ENCODE data around the gene PIP5K1A.
"Not testable (repeated sequence)": the region's sequence is repeated elsewhere in the genome, so short reads cannot be mapped to it uniquely, and the experiment has no call there.

Gene PIP5K1A

GRCh38 chr1:151255381-151255780, 57.0 kb downstream of the PIP5K1A start:
- TF ChIP-seq, protein P1, sequence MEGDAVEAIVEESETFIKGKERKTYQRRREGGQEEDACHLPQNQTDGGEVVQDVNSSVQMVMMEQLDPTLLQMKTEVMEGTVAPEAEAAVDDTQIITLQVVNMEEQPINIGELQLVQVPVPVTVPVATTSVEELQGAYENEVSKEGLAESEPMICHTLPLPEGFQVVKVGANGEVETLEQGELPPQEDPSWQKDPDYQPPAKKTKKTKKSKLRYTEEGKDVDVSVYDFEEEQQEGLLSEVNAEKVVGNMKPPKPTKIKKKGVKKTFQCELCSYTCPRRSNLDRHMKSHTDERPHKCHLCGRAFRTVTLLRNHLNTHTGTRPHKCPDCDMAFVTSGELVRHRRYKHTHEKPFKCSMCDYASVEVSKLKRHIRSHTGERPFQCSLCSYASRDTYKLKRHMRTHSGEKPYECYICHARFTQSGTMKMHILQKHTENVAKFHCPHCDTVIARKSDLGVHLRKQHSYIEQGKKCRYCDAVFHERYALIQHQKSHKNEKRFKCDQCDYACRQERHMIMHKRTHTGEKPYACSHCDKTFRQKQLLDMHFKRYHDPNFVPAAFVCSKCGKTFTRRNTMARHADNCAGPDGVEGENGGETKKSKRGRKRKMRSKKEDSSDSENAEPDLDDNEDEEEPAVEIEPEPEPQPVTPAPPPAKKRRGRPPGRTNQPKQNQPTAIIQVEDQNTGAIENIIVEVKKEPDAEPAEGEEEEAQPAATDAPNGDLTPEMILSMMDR (conservative IDR thresholded peaks at IDR 0.05; ENCODE audit: low read depth, low read length) = no peak
- H3K4me3 ChIP-seq (ENCODE audit: low read length) = peak overlapping the region; percentile 98
- no peak for DNase-seq (ENCODE audit: low read depth)

DNA sequence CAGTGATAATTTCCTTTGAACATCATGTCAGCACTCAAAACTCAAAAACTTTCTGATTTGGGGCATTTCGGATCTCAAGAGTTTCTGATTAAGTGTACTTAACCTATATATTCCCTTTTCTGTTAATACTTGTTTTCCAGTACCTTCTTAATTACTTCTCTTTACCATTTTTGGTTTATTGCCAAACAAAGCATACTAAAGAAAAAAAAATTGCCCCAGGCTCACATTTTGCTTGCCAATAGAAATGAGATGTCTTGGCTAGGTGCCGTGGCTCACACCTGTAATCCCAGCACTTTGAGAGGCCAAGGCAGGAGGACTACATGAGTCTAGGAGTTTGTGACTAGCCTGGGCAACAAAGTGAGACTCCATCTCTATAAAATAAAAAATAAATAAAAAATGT, 61.0 kb downstream of the PIP5K1A start:
- DNase-seq (ENCODE audit: low read depth) = no peak
- no peak overlapping the region for H3K4me3 ChIP-seq (ENCODE audit: low read length)
- TF ChIP-seq, protein P1 (conservative IDR thresholded peaks at IDR 0.05; ENCODE audit: low read depth, low read length) = no peak

DNA sequence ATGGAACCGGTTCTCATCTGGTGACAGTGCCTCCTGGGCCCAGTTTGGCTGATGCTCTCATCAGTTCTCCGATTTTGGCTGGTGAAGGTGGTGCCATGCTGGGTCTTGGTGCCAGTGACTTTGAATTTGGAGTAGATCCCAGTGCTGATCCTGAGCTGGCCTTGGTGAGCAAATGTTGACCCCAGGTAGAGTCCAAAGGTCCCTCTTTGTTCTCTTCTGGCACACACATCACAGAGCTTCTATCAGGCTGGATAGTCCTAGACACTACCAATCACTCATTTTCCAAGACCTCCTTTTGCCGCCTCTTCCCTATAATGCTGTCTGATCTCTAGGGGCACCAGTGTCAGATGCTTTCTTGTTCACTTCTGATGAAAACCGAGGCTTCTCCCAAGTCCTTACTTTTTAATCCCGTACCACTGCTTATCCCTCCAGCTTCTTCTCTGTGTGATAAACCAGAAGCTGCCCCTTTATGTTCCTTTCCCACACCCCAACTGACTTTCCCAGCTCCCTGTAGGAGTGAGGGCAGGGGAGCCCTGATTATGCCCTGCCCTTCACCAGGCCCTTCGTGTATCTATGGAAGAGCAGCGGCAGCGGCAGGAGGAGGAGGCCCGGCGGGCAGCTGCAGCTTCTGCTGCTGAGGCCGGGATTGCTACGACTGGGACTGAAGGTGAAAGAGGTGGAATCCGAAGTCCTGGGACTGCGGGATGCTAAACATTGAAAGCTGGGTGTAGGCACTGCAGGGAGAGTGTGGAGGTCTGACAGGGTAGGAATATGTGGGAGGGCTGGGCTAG, 67.3 kb downstream of the PIP5K1A start:
- H3K4me3 ChIP-seq (ENCODE audit: low read length) = no peak overlapping the region
- TF ChIP-seq, protein P1 (conservative IDR thresholded peaks at IDR 0.05; ENCODE audit: low read depth, low read length) = no peak
- no peak for DNase-seq (ENCODE audit: low read depth)

GRCh38 chr1:151266315-151266714, 68.0 kb downstream of the PIP5K1A start:
- no peak overlapping the region for H3K4me3 ChIP-seq (ENCODE audit: low read length)
- TF ChIP-seq, protein P1 (conservative IDR thresholded peaks at IDR 0.05; ENCODE audit: low read depth, low read length) = no peak
- DNase-seq (ENCODE audit: low read depth) = no peak

GRCh38 chr1:151266821-151267220, 68.5 kb downstream of the PIP5K1A start:
- no peak for DNase-seq (ENCODE audit: low read depth)
- TF ChIP-seq, protein P1 (conservative IDR thresholded peaks at IDR 0.05; ENCODE audit: low read depth, low read length) = no peak
- no peak overlapping the region for H3K4me3 ChIP-seq (ENCODE audit: low read length)

DNA sequence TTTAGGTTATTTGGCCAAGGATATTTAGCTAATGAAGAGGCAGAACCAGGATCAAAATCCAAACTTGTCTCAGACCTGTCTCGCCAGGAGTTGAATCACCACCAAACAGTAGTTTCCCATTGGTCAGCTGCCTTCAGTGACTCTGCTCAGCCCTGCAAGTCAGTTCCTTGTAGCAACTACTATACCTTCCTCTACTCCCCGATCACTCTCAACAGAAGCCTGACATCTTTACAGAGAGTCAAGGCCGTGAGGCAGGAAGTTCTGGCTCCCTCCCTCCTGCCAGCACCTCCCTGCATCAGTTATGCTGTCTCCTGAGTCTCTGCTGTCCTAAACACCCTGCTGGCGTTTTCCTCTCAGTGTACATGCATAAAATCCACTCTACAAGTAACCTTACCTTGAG, 69.4 kb downstream of the PIP5K1A start:
- DNase-seq (ENCODE audit: low read depth) = no peak
- TF ChIP-seq, protein P1 (conservative IDR thresholded peaks at IDR 0.05; ENCODE audit: low read depth, low read length) = no peak
- H3K4me3 ChIP-seq (ENCODE audit: low read length) = no peak overlapping the region

DNA sequence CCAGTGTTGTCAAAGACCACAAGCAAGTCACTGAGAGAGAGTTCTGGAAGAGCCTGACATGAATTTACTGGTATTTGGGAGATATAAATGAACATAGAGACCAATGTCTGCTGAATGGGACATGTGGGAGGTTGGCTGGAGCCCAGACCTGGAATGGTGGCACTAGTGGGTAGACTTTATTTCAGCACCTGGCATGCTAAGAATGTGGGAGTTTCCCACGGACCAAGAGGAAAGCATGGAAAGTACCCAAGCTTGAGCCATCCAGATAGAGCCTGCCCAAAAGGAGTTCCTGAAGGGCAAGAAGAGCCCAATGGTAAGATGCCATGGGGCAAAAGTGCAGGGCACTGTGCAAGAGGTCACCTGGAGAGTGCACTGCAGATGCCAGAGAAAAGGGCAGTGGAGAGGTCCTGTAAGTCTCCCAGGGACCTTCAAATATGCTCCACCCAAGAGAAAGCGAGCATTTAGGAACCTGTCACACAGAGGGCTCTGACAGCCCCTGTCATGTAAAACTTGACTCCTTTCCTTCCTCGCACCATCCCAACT, 75.6 kb downstream of the PIP5K1A start:
- no peak for DNase-seq (ENCODE audit: low read depth)
- TF ChIP-seq, protein P1 (conservative IDR thresholded peaks at IDR 0.05; ENCODE audit: low read depth, low read length) = no peak
- no peak overlapping the region for H3K4me3 ChIP-seq (ENCODE audit: low read length)

DNA sequence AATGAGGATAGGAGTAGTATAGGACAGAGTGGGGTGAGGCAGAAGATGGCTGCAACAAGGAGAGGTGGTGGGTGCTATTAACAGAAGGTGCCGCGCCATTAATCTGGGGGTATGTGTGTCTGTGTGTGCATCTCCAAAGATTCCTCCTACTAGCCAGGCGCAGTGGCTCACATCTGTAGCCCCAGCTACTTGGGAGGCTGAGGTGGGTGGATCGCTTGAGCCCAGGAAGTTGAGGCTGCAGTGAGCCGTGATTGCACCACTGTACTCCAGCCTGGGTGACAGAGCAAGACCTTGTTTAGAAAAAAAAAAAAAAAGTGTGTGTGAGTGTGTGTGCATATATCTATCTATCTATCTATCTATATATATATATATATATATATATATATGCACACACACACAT, 77.0 kb downstream of the PIP5K1A start:
- not testable (repeated sequence) for DNase-seq (ENCODE audit: low read depth); H3K4me3 ChIP-seq (ENCODE audit: low read length)
